ENCODE data around the gene FGFRL1.

- TF ChIP-seq CTCF (IDR thresholded peaks at IDR 0.05) (no peak), POLR2A (IDR thresholded peaks at IDR 0.05) (no peak)
Measured at GRCh38 chr4:1060621-1061020, 49.2 kb downstream of the FGFRL1 start.
